Neural crest cell (in vitro differentiated cells): ENCODE results near the gene ATF4. TPM values are rescaled to one million over a fixed set of nuclear protein-coding genes. Genes with fewer than 3 reads are reported as not detected.

Source experiments
- DNase-seq: peaks from one replicate; pipeline ENCODE4 v3.0.0; 2021; ENCODE audit warnings: low read depth, mixed read lengths, low spot score
- H3K27ac Mint-ChIP-seq: one replicate; pipeline ENCODE4 v1.8.0; 2021; ENCODE audit warnings: mild to moderate bottlenecking, mixed read lengths; ENCODE audit not compliant: unreplicated experiment
- H3K27me3 Mint-ChIP-seq: 2 replicates; pipeline ENCODE4 v1.8.0; 2021; ENCODE audit warnings: low read depth, mild to moderate bottlenecking, mixed read lengths
- H3K36me3 Mint-ChIP-seq: 2 replicates; pipeline ENCODE4 v1.8.0; 2021; ENCODE audit warnings: low read depth, mild to moderate bottlenecking, mixed read lengths
- H3K4me1 Mint-ChIP-seq: 2 replicates; pipeline ENCODE4 v1.8.0; 2021; ENCODE audit warnings: mixed read lengths
- H3K4me3 Mint-ChIP-seq: one replicate; pipeline ENCODE4 v1.8.0; 2021; ENCODE audit warnings: mild to moderate bottlenecking, mixed read lengths
- H3K9me3 Mint-ChIP-seq: 2 replicates; pipeline ENCODE4 v1.8.0; 2021; ENCODE audit warnings: mixed read lengths
- total RNA-seq: library from RNA; stranded (reverse); gene quantifications from 2 replicates; pipeline ENCODE4 v1.2.1, GENCODE V29; 2021
- TF ChIP-seq, protein P1 (sequence below): fragments of 200-600 bp; sonication (generic); conservative IDR thresholded peaks from 2 replicates; pipeline ENCODE4 v1.5.0; 2021; ENCODE audit warnings: antibody characterized with exemption, mild to moderate bottlenecking

Gene ATF4
- total RNA-seq, 1 donor from 2014 or later = 364 TPM

DNA sequence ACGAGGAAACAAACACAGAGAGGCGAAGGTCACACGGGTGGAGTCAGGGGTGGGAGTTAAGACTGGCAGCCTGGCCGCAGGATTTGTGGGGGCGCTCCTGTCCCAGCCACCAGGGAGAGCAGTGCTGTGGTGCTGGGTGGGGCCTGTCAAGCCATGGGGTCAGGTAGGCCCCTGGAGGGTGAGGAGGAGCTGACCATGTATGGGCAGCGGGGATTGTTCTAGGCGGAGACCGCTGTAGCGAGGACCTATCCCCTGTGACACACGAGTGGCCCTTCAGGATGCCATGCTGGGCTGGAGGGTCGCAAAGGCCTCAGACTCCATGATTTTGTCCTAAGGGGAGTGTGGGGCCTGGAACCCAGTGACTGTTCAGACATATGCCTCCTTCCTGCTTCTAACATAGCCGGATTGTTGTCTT, 13.7 kb downstream of the ATF4 start:
- Mint-ChIP-seq H3K36me3 (peaks cover 6% of the 10 kb centered on the region), H3K27ac (no peak overlapping the region), H3K4me1 (peaks cover 42% of the 10 kb centered on the region), H3K9me3 (no peaks in the 10 kb centered on the region), H3K27me3 (peaks cover 12% of the 10 kb centered on the region), H3K4me3 (peak overlapping the region; percentile 68)
- TF ChIP-seq, protein P1, sequence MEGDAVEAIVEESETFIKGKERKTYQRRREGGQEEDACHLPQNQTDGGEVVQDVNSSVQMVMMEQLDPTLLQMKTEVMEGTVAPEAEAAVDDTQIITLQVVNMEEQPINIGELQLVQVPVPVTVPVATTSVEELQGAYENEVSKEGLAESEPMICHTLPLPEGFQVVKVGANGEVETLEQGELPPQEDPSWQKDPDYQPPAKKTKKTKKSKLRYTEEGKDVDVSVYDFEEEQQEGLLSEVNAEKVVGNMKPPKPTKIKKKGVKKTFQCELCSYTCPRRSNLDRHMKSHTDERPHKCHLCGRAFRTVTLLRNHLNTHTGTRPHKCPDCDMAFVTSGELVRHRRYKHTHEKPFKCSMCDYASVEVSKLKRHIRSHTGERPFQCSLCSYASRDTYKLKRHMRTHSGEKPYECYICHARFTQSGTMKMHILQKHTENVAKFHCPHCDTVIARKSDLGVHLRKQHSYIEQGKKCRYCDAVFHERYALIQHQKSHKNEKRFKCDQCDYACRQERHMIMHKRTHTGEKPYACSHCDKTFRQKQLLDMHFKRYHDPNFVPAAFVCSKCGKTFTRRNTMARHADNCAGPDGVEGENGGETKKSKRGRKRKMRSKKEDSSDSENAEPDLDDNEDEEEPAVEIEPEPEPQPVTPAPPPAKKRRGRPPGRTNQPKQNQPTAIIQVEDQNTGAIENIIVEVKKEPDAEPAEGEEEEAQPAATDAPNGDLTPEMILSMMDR = no peak
- no peak for DNase-seq

DNA sequence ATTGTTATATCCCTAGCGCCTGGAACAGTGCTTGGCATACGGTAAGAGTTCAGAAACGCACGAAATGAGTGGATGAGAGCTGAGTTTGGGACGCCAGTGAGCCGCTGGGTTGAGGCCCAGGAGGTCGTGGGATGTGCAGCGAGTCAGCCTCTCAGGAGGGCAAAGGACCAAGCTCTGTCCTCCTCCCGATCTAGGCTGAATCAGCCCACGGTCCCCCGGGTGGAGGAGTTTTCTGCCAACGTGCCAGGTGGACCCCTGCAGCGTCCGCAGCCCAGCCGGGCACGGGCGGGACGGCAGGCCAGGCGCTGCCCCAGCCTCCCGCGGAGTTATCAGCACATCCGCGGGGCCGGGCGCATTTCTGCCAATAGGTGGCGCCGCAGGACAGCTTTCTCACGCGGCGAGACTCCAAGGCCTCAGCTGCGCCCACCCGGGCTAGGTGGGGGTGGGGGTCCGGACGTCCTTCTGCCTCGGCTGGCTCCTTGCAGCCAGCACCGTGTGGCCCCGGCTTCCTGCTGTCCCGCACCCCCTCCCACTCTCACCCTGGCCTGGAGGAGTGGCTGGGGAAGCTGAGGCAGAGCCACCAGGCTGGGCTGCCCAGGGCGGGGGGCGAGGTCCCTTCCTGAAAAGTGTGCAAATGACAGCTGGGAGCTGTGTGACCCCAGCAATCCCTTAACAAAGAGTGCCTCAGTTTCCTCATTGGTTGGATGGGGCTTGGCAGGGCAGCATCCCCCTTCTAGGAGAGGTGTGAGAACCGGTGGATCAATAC, 14.4 kb downstream of the ATF4 start:
- Mint-ChIP-seq H3K9me3 (no peaks in the 10 kb centered on the region), H3K4me1 (peaks cover 36% of the 10 kb centered on the region), H3K27me3 (peaks cover 10% of the 10 kb centered on the region), H3K4me3 (peak overlapping the region; percentile 68), H3K27ac (peak overlapping the region; percentile 78), H3K36me3 (peaks cover 6% of the 10 kb centered on the region)
- TF ChIP-seq, protein P1 = peak; percentile 99
- peak; percentile 99 for DNase-seq

DNA sequence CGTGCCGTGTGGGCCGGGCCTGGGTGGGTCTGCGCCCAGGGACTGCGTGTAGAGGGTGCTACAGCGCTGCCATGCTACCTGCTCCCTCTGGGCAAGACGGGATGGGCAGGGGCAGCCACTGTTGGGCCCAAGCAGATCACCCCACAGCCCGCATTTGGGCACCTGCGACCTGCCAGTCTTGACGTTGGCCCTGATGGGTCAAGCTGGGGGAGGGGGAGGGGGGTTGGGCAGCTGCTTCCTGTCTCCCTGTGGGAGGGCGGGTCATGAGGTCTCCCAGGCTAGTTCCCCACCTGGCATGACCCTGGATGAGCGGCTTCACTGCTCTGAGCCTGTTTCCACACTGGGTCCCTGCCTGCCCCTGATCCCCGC, 15.0 kb downstream of the ATF4 start:
- H3K9me3 Mint-ChIP-seq = no peaks in the 10 kb centered on the region
- no peak overlapping the region for H3K4me3 Mint-ChIP-seq
- peaks cover 10% of the 10 kb centered on the region for H3K27me3 Mint-ChIP-seq
- DNase-seq = no peak
- peaks cover 31% of the 10 kb centered on the region for H3K4me1 Mint-ChIP-seq
- H3K27ac Mint-ChIP-seq = no peak overlapping the region
- TF ChIP-seq, protein P1 = no peak
- peaks cover 3% of the 10 kb centered on the region for H3K36me3 Mint-ChIP-seq

DNA sequence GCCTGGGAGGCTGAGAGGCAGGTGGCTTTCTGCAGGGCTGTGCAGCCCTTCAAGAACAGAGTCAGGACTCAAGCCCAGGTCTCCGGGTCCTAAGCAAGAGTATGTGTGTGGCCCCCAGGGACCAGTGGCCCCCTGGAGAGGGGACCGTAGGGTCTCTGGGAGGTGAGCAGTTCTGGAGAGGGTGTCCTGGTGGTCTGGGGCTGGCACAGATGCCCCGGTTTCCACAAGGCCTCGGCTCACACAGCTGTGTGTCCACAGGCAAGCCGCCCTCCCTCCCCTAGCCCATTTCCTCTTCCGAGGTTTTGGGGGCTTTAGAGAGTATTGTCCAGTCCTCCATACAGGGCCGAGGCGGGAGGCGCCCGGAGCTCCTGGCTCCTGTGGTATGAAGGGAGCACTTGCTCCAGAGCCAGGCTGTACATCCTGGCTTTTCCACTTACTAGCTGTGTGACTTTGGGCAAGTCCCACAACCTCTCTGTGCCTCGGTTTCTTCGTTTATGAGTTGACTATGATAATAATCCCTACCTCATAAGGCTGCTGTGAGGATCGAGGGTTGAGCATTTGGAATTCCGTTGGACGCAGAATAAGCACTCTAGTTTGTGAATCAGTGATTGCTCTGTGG, 15.6 kb downstream of the ATF4 start:
- no peak overlapping the region for H3K27ac Mint-ChIP-seq
- peaks cover 26% of the 10 kb centered on the region for H3K4me1 Mint-ChIP-seq
- DNase-seq = no peak
- no peaks in the 10 kb centered on the region for H3K9me3 Mint-ChIP-seq
- H3K27me3 Mint-ChIP-seq = peaks cover 10% of the 10 kb centered on the region
- H3K4me3 Mint-ChIP-seq = no peak overlapping the region
- H3K36me3 Mint-ChIP-seq = peaks cover 3% of the 10 kb centered on the region
- TF ChIP-seq, protein P1 = no peak

DNA sequence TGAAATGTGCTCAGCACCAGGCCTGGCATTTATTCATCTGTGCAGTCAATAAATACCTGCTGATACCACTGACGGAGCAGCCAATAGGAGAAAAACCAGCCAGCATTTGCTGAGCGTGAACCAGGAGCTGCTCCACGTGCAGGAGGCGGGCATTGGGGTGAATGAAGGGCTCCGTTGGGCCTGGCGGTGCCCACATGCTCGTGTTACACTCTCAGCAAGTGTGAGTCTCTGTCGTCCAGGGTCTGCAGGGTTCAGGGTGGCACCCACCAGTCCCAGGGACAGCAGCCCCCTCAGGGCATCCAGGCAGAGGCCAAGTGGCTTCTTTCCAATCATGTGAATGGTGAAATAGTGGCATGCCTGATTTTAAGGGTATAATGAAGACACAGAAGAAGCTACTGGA, 16.3 kb downstream of the ATF4 start:
- H3K27ac Mint-ChIP-seq = no peak overlapping the region
- peaks cover 3% of the 10 kb centered on the region for H3K36me3 Mint-ChIP-seq
- peaks cover 13% of the 10 kb centered on the region for H3K27me3 Mint-ChIP-seq
- no peaks in the 10 kb centered on the region for H3K9me3 Mint-ChIP-seq
- no peak for DNase-seq
- TF ChIP-seq, protein P1 = no peak
- H3K4me1 Mint-ChIP-seq = peaks cover 19% of the 10 kb centered on the region
- H3K4me3 Mint-ChIP-seq = no peak overlapping the region
